HG03432 (cell line): Measurements from ENCODE around the gene CLCN1.
A peak's percentile ranks its signal among the peaks of the same experiment; 100 is the strongest.
"Not testable (repeated sequence)": the region's sequence is repeated elsewhere in the genome, so short reads cannot be mapped to it uniquely, and the experiment has no call there.

ENCODE experiments used
- ATAC-seq: cut with Tn5 transposase; IDR thresholded peaks from one replicate; pipeline ENCODE4 v1.9.1; 2021; ENCODE audit warnings: mild to moderate bottlenecking, moderate library complexity; ENCODE audit not compliant: unreplicated experiment

The CLCN1 gene

GRCh38 chr7:143383642-143383957, 67.7 kb downstream of the CLCN1 start:
- ATAC-seq: no peak

- ATAC-seq: no peak
Observed at GRCh38 chr7:143384148-143384547, 68.2 kb downstream of the CLCN1 start.

DNA sequence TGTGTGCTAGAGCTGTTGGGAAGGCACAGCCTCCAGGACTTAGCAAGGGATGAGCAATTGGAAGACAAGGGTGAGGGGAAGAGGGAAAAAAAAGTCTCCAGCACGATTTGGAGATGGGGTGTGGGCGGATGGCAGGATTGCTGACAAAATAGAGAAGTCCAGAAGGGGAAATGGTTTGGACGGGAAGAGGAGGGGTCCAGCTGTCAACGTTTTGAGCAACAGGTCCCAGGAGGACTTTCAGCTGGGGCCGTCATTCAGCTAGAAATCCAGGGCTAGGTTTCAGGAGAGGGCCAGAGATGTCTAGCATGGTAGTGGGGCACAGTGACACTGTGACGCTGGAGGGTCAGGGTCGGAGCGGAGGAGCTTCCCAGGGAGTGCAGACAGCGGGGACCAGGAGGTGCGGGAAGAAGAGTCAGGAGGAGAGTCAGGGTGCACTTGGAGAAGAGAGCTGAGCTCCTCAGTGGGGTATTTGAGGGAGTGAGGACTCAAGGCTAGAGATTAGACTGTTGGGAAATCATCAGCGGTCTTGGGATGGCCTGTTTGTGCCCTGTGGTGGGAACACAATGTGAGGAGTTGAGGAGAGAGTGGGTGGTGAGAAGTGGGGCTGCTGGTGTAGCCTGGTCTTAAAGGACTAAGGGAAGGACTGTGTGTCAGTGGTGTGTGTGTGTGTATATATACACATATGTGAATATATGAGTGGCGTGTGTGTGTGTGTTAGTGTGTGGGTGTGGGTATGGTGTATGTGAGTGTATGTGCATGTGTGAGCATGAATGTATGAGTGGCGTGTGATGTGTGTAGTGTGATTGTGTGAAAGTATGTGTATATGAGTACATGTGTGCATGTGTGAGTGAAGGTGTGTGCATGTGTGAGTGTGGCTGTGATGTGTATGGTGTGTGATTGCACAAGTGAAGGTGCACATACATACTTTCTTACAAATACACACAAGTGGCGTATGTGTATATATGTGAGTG, 69.0 kb downstream of the CLCN1 start:
- ATAC-seq: no peak

- ATAC-seq: peak; percentile 61
Observed at GRCh38 chr7:143385891-143386781, 70.2 kb downstream of the CLCN1 start.

DNA sequence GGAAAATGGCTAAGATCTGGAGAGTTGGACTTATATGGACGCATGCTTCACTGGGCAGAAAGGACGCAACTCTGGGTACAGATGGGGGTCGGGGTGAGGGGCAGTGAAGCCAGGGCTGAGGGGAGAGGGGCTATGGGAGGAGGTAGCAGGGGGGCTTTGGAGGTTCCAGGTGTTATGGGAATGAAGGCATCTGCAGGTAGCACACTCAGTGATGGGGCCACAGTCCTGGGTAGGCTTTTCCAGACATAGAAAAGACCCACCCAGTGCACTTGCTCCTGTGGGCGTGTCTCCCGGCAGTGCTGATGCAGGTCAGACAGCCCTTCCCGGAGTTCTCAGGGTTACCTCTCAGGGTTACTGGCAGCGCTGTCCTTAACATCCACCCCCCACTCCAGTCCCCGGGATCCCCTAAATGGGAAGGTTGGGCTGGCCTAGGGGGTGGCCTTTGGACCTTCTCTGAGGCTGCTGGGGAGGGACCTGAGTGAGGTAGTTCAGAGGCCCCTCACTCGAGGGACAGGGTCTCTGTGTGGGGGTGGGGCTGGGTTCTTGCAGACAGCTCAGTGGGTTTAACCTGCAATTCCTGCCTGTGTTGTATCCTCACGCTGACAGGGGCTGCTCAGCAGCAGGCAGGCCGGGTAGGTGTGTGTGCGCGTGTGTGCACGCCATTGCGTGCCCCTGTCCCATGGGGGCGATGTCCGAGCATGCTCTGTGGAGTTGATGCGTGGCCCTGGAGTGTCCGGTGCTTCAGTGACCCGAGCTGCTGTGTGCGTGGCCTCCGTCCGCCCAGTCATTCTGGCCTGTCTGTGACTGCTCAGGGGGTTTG, 71.5 kb downstream of the CLCN1 start:
- ATAC-seq: no peak

GRCh38 chr7:143388051-143388450, 72.1 kb downstream of the CLCN1 start:
- ATAC-seq: no peak

- no peak for ATAC-seq
Observed at GRCh38 chr7:143388491-143389101, 72.7 kb downstream of the CLCN1 start.

GRCh38 chr7:143389316-143390103, 73.6 kb downstream of the CLCN1 start:
- no peak for ATAC-seq

- ATAC-seq: no peak
Observed at GRCh38 chr7:143390104-143390772, 74.3 kb downstream of the CLCN1 start.

- ATAC-seq: no peak
Observed at GRCh38 chr7:143390773-143391317, 74.9 kb downstream of the CLCN1 start.

GRCh38 chr7:143391462-143392404, 75.8 kb downstream of the CLCN1 start:
- no peak for ATAC-seq

- not testable (repeated sequence) for ATAC-seq
Observed at GRCh38 chr7:143392427-143392826, 76.5 kb downstream of the CLCN1 start.

DNA sequence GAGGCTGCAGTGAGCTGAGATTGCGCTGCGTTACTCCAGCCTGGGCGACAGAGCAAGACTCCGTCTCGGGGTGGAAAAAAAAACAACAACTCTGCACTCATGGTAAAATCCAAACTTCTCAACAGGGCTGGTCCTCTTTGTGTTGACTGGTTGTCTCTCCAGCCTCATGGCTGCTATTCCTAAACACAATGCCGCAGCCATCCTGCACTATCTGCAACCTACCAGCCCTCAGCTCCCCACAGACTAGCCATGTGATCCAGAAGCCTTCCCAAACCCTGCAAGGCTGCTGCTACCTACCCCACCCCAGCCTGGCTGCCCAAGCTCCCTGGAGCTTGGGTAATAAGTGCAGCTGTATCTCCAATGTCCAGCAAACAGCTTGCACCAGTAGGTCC, 77.0 kb downstream of the CLCN1 start:
- no peak for ATAC-seq

DNA sequence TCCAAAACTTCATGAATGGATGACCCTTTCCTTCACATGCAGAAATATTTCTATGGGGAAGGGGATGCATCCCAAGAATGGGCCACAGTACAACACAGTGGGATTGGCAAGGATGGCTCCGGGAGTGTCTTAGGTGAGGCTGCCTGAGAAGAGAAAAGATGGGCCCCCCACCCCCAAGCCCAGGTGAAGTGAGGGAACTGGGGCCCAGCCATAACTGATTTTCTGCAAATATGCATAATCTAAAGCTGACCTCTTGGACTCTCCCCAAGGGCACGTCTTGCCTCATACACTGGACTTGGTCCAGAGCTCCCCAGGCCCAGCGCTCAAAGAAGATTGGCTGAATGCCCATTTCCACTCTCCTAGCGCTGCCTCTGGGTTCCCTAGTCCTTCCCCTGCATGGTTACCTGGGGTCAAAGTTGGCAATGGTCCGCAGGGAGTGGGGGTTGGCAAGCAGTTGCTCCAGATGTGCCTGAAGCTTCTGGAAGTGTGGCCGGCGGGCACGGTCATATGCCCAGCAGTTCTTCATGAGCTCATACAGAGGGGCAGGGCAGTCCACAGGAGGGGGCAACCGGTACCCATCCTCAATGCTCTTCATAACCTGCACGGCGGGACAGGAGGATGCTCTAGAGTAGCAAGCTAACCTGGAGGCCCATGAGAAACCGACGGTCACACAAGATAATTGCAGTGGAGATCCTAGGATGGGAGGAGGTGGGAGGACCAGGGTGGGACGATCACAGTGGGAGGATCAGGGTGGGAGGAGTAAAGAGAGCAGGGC, 77.5 kb downstream of the CLCN1 start:
- no peak for ATAC-seq

DNA sequence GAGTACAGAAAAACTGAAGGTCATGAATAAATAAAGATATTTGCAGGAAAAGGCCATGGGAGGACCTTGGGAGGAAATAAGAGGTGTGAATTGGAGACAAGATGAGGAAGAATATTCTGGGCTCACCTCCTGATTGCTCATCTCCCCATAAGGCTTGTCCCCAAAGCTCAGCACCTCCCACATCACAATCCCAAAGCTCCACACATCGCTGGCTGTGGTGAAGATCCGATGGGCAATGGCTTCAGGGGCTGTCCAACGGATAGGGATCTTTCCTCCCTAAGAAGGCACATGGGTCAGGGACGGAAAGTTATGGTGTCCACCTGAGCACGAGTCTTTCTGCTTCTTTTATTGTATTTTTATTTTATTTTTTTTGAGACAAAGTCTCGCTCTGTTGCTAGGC, 78.2 kb downstream of the CLCN1 start:
- no peak for ATAC-seq

DNA sequence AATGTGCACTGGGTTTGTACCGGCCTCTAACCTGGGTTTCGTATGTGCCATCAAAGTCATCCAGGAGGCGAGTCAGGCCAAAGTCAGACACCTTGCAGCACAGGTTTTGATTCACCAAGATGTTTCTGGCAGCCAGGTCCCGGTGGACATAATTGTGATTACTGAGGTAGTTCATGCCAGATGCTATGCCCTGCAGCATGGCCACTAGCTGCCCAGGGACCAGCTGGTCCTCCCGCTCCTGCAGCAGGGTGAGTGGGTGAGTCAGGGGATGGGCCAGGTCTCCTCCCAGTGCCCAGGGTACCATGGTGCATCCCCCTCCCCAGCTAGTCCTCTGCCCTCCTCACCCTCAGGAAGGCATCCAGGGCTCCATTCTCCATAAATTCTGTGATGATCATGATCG, 78.9 kb downstream of the CLCN1 start:
- no peak for ATAC-seq
